ENCODE measurements around the gene CFB. TPM values are rescaled to one million over a fixed set of nuclear protein-coding genes. Genes with fewer than 3 reads are reported as not detected.

CFB gene
- total and polyA plus RNA-seq, 2 donors (not counting 3 experiments of a cell fraction or from before 2014, with no cell fraction given) = 0.87 to 1.5 TPM

DNA sequence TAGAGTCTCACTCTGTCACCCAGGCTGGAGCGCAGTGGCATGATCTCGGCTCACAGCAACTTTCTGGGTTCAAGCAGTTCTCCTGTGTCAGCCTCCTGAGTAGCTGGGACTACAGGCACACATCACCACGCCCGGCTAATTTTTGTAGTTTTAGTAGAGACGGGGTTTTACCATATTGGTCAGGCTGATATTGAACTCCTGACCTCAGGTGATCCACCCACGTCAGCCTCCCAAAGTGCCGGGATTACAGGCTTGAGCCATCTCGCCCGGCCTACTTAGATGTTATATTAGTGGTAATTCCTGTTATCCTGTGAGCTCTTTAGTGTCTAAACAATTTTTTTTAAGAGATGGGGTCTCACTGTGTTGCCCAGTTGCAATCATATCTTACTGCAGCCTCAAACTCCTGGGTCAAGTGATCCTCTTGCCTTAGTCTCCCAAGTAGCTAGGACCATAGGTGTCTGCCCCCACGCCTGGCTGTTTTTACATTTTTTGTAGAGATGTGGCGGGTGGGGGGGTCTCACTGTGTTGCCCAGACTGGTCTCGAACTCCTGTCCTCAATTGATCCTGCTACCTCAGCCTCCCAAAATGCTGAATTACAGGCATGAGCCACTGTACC lies 32.0 kb downstream of the CFB start:
- no peaks in the 10 kb centered on the region for H4K20me1 ChIP-seq (replicated peaks; ENCODE audit: control insufficient read depth, extremely low read depth, insufficient read depth, low read length)
- intact Hi-C loops (cut with micrococcal nuclease) = no loop called here
- H2AFZ ChIP-seq (ENCODE audit: low read depth, low read length) = no peak overlapping the region
- peaks cover 5% of the 10 kb centered on the region for H3K4me1 ChIP-seq (ENCODE audit: control insufficient read depth, extremely low read depth, insufficient read depth, low read length)
- ChIA-PET POLR2A (no interaction called here), CTCF (no interaction called here)
- H3K4me3 ChIP-seq (replicated peaks in 1 of 3; ENCODE audit: insufficient read depth in 1 of 3, low read depth in 1 of 3, low read length in 3 of 3) = no peak overlapping the region
- H3K27ac ChIP-seq (ENCODE audit: insufficient read depth, low read depth, low read length) = no peak overlapping the region
- no peaks in the 10 kb centered on the region for H3K27me3 ChIP-seq (ENCODE audit: control insufficient read depth in 2 of 2, insufficient read depth in 2 of 2, low read length in 2 of 2)
- H3K4me2 ChIP-seq (ENCODE audit: insufficient read depth, low read length) = no peak overlapping the region
- TF ChIP-seq, protein P1, sequence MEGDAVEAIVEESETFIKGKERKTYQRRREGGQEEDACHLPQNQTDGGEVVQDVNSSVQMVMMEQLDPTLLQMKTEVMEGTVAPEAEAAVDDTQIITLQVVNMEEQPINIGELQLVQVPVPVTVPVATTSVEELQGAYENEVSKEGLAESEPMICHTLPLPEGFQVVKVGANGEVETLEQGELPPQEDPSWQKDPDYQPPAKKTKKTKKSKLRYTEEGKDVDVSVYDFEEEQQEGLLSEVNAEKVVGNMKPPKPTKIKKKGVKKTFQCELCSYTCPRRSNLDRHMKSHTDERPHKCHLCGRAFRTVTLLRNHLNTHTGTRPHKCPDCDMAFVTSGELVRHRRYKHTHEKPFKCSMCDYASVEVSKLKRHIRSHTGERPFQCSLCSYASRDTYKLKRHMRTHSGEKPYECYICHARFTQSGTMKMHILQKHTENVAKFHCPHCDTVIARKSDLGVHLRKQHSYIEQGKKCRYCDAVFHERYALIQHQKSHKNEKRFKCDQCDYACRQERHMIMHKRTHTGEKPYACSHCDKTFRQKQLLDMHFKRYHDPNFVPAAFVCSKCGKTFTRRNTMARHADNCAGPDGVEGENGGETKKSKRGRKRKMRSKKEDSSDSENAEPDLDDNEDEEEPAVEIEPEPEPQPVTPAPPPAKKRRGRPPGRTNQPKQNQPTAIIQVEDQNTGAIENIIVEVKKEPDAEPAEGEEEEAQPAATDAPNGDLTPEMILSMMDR (IDR thresholded peaks at IDR 0.05; ENCODE audit: extremely low read depth in 1 of 2, insufficient read depth in 1 of 2, low read depth in 1 of 2, low read length in 2 of 2) = no peak
- TF ChIP-seq, protein P2, sequence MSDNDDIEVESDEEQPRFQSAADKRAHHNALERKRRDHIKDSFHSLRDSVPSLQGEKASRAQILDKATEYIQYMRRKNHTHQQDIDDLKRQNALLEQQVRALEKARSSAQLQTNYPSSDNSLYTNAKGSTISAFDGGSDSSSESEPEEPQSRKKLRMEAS (IDR thresholded peaks at IDR 0.05; ENCODE audit: insufficient read depth, insufficient read length) = no peak
- TF ChIP-seq POLR2A (IDR thresholded peaks at IDR 0.05; ENCODE audit: low read depth, low read length) = no peak
- TF ChIP-seq FOS (IDR thresholded peaks at IDR 0.05; ENCODE audit: borderline replicate concordance, insufficient read depth, low read length) = no peak
- TF ChIP-seq GATA2 (IDR thresholded peaks at IDR 0.05; ENCODE audit: insufficient read depth, insufficient read length, low read depth, low read length) = no peak
- no peak for TF ChIP-seq MYC (IDR thresholded peaks at IDR 0.05; ENCODE audit: low read depth, low read length)
- TF ChIP-seq POLR2AphosphoS5 (IDR thresholded peaks at IDR 0.05; ENCODE audit: insufficient read depth, low read depth, low read length) = no peak
- TF ChIP-seq JUN (IDR thresholded peaks at IDR 0.05; ENCODE audit: borderline replicate concordance, insufficient read depth, insufficient read length, low read depth) = no peak
- no peak for TF ChIP-seq EZH2 (IDR thresholded peaks at IDR 0.05; ENCODE audit: borderline replicate concordance, low read depth, low read length, severe bottlenecking)
- BruUV-seq (replicated peaks) = no TSS peak
- dilution Hi-C loops (cut with MboI; ENCODE audit: extremely low pct_ligation_motif_present, low sequenced_read_pairs) = no loop called here
- FAIRE-seq = no peak
- no peak for DNase-seq (ENCODE audit: low read depth, low spot score)
- no peaks in the 10 kb centered on the region for H3K9me1 ChIP-seq (replicated peaks; ENCODE audit: control insufficient read depth, extremely low read depth, insufficient read depth, low read length)
- peaks cover 0 to 10% of the 10 kb centered on the region in 2 experiments for H3K36me3 ChIP-seq (ENCODE audit: control insufficient read depth in 2 of 2, extremely low read depth in 1 of 2, insufficient read depth in 2 of 2, low read length in 2 of 2)
- no peak overlapping the region for H3K9ac ChIP-seq (replicated peaks; ENCODE audit: extremely low read depth, insufficient read depth, low read length)
- peaks cover 9% of the 10 kb centered on the region for H3K79me2 ChIP-seq (ENCODE audit: control insufficient read depth, insufficient read depth, low read length)
- H3K9me3 ChIP-seq (replicated peaks; ENCODE audit: control insufficient read depth, insufficient read depth, low read length) = no peaks in the 10 kb centered on the region
